ENCODE data around the gene TFDP1. TPM values are rescaled to one million over a fixed set of nuclear protein-coding genes. Genes with fewer than 3 reads are reported as not detected.

TFDP1 gene
- total RNA-seq, 1 donor from 2014 or later = 42.1 TPM

GRCh38 chr13:113651511-113652403 lies 67.2 kb downstream of the TFDP1 start:
- peak; percentile 33 for DNase-seq
- intact Hi-C loops (cut with DNase I) = no loop called here
- no peak for ATAC-seq (ENCODE audit: poor library complexity)

DNA sequence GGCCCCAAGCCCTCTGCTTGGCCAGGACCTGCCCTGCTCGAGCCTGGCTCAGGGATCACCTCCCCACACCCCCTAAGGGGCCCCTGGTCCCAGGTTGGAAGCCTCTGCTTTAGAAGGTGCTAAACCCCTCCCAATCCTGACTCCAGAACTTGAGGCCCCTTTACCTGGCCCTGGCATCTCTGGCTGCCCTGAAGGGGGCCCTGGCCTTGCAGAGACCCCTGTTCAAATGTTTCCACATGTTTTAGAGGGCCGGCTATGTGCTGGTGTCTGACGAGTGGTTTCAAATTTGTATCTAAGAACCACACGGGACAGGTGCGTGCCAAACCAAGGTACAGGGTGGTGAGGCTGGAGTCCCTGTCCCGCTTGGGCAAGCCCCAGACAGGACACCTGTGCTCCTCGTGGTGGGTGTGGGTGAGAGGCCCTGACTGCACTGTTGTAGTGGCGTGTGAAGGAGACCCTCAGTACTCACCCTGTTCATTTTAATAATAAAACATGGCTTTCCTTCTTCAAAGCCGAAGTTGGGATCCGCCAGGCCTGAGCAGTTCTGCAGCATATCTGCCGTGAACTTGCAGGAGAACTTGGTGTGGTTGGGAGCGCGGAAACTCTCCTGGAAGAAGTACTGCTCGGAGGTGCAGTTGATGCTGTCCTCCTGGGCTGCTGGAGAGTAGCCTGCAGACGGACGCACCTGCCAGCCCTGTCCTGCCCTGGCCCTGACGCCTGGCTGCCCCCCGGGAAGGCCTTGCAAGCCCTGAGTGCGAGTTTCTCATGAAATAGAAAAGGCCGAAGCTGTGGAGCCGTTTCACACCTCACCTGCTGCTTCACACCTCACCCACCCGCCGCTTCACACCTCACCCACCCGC lies 68.1 kb downstream of the TFDP1 start:
- intact Hi-C loops (cut with DNase I) = no loop called here
- ATAC-seq (ENCODE audit: poor library complexity) (no peak), DNase-seq (peak; percentile 25)

GRCh38 chr13:113653264-113654174 lies 69.0 kb downstream of the TFDP1 start:
- peak; percentile 22 for DNase-seq
- intact Hi-C loops (cut with DNase I) = no loop called here
- ATAC-seq (ENCODE audit: poor library complexity) = no peak

GRCh38 chr13:113654175-113654560 lies 69.6 kb downstream of the TFDP1 start:
- DNase-seq = peak; percentile 17
- ATAC-seq (ENCODE audit: poor library complexity) = no peak
- intact Hi-C loops (cut with DNase I) = no loop called here

- DNase-seq (peak; percentile 27), ATAC-seq (ENCODE audit: poor library complexity) (no peak)
- intact Hi-C loops (cut with DNase I) = no loop called here
Observed at GRCh38 chr13:113654591-113655345, 70.2 kb downstream of the TFDP1 start.

- DNase-seq (peak; percentile 25), ATAC-seq (ENCODE audit: poor library complexity) (no peak)
- intact Hi-C loops (cut with DNase I) = no loop called here
Observed at GRCh38 chr13:113655346-113656002, 70.9 kb downstream of the TFDP1 start.

- intact Hi-C loops (cut with DNase I) = no loop called here
- DNase-seq = peak; percentile 34
- no peak for ATAC-seq (ENCODE audit: poor library complexity)
Observed at GRCh38 chr13:113656003-113656588, 71.5 kb downstream of the TFDP1 start.

DNA sequence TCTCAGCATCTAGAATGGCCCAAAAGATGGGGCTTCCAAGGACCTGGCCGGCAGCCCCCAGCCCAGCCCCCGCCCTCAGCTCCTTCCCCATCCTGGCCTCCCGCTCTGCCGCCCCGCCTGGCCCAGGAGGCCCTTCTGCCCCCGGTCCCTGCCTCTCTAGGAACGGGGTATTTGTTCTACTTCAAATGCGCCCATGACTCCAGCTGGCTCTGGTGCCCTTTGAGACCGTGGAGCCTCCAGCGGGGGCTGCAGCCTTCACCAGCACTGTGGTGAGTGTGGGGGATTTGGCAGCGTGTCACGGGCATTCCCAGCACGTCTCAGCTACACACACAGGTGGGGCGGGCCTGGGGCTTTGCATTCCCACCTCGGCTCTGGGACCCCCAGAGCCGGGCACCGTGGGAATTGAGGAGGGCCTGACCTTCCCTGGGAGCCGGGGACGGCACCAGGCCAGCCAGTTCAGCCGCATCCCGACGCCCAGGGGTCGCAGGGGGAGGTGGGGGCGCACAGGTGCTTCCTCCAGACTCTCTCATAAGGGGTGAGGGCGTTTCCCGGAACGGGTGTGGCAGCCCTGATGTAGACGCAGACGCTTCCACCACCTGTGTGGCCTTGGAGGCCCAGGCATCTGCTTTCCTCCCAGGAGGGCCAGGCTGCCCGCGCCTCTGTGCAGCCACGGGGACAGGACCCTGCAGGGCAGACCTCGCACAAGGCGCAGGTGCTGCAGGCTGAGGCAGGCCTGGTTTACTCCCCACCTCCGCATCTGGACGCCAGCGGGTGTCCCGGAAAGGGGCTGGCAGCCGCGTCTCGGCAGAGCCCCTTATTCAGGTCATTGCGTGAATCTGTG lies 72.5 kb downstream of the TFDP1 start:
- intact Hi-C loops (cut with DNase I) = no loop called here
- DNase-seq (peak; percentile 34), ATAC-seq (ENCODE audit: poor library complexity) (no peak)

DNA sequence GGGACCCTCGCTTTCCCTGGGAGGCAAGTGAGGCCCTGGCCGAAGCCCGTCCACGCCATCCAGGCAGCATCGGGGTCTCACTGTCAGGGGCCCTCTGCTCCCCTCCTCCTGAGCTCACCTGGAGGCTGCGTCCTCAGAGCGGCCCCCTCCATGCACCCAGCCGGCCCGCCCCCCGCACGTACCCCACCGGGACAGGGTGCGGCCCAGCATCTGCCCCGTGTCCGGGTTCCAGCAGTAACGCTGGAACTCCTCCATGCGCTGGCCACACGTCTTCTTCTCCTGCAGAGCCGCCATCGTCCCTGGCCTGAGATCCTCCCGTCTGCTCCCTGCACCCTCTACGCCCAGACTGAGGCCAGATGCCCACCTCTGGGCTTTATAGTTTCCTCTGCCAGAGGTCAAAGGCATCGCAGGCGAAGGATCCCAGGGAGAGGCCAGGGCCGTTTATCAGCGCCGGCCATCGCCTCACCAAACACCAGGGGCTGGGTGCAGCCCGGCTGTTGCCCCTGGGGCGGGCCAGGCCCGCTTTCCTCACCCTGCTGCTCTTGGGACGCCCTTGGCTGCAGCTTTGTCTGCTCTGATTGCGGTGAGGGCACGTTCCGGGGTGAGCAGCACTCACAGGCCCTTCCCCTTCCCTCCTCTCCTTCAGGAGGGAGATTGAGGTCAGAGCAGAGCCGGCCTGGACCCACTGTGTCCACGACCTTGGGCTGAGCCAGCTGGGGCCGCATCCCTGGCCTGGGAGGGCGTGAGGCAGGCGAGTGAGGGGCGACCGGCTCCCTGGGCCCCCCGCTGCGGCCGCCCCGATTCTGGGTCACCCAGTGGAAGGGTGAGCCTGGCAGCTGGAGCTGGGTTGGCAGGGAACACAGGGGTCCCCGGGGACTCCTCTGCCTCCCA lies 73.5 kb downstream of the TFDP1 start, which contains the start of gene ATP4B:
ATP4B (minus strand) TSS at position 348 of the 891 bp plus-strand sequence; CDS start at position 294, 54 bp downstream.
- DNase-seq (peak; percentile 20), ATAC-seq (ENCODE audit: poor library complexity) (no peak)
- intact Hi-C loops (cut with DNase I) = no loop called here

DNA sequence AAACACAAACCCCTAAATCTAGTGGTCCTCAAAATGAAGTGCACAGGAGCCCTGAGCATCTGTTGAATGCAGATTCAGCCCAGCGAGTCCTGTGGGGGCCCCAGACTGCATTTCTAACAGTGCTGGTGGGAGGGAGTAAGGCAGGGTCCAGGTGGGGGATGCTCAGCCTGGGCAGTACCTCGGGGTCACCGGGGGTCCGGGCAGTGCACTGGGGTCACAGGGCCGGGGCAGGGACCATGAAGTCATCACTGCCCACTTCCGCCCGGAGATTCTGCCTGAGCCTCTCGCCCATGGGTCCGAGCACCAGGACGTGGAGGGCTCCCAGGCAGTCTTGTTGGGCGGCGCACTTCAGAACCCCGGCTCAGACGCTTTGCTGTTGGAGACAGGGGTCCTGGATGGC lies 74.3 kb downstream of the TFDP1 start:
- intact Hi-C loops (cut with DNase I) = no loop called here
- DNase-seq = peak; percentile 10

DNA sequence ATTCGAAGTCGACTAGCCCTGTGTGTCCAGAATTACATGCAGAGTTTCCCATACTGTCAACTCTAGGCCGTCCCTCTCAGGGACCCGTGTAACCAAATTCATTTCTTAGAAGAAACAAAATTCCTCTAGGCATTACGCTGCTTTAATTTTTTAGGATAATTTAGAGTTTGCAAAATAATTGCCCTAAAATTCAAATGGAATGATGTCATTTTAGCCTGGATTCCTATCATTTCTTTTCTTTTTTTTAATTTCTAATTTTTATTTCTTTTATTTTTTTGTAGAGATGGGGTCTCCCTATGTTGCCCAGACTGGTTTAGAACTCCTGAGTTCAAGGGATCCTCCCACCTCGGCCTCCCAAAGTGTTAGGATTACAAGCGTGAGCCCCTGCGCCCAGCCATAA lies 74.8 kb downstream of the TFDP1 start:
- ATAC-seq (ENCODE audit: poor library complexity) = no peak
- no peak for DNase-seq
- intact Hi-C loops (cut with DNase I) = no loop called here

More for the DNA sequence above, 74.3 kb downstream of the TFDP1 start:
- no peak for ATAC-seq (ENCODE audit: poor library complexity)

- peak; percentile 9 for DNase-seq
- intact Hi-C loops (cut with DNase I) = no loop called here
- ATAC-seq (ENCODE audit: poor library complexity) = no peak
Observed at GRCh38 chr13:113660066-113660465, 75.5 kb downstream of the TFDP1 start.

DNA sequence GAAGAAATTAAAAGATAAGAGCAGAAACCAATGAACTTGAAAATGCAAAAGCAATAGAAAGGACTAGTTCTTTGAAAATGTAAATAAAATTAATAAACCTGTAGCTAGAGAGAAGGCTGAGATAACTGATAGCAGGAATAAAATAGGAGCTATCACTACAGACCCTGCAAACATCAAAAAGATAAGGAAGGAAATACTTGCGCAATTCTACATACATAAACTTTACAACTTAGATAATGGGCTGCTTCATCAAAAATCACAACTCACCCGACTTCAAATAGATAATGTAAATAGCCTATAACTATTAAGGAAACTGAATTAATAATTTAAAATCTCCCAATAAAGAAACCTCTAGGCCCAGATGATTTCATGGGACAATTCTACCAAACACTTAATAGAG lies 77.0 kb downstream of the TFDP1 start:
- intact Hi-C loops (cut with DNase I) = no loop called here
- no peak for DNase-seq
- no peak for ATAC-seq (ENCODE audit: poor library complexity)

GRCh38 chr13:113663934-113664333 lies 79.4 kb downstream of the TFDP1 start:
- intact Hi-C loops (cut with DNase I) = no loop called here
- ATAC-seq (ENCODE audit: poor library complexity) = no peak
- DNase-seq = peak; percentile 17

All from Right ventricle myocardium superior (tissue), 1 donor.